ENCODE data around the gene CNOT3. TPM values are rescaled to one million over a fixed set of nuclear protein-coding genes. Genes with fewer than 3 reads are reported as not detected.

CNOT3 gene
- total and polyA plus RNA-seq, 2 experiments from 2014 or later: 12.0 to 50.1 TPM

DNA sequence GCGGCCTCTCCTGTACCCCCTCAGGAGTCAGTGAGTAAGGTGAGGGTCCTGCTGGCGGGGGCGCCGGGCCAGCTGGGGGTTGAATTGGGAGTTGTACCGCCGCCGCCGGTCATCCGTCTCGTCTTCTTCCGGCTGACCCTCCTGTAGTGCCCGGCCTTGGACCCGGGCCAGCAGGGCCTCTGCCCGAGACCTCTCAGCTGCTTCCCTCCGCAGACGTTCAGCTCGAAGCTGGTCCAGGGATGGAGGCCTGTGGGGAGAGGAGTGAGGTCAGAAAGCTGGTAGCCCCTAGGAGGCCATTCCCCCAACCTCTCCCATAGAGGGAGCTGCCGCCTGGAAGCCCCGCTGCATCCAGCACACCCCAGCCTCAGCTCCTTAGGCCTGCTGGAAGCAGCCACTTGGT is 18.1 kb downstream of the CNOT3 start:
- no peak overlapping the region for H3K4me3 ChIP-seq
- no peak for DNase-seq (ENCODE audit: low spot score)
- no peaks in the 10 kb centered on the region for H4K20me1 ChIP-seq (ENCODE audit: insufficient read depth, poor library complexity, severe bottlenecking)
- no peaks in the 10 kb centered on the region for H3K27me3 ChIP-seq
- no peak for TF ChIP-seq EZH2 (IDR thresholded peaks at IDR 0.05; ENCODE audit: borderline replicate concordance)
- TF ChIP-seq EZH2phosphoT487 (IDR thresholded peaks at IDR 0.05; ENCODE audit: low read depth, severe bottlenecking, unreplicated experiment): no peak
- TF ChIP-seq, protein P1, sequence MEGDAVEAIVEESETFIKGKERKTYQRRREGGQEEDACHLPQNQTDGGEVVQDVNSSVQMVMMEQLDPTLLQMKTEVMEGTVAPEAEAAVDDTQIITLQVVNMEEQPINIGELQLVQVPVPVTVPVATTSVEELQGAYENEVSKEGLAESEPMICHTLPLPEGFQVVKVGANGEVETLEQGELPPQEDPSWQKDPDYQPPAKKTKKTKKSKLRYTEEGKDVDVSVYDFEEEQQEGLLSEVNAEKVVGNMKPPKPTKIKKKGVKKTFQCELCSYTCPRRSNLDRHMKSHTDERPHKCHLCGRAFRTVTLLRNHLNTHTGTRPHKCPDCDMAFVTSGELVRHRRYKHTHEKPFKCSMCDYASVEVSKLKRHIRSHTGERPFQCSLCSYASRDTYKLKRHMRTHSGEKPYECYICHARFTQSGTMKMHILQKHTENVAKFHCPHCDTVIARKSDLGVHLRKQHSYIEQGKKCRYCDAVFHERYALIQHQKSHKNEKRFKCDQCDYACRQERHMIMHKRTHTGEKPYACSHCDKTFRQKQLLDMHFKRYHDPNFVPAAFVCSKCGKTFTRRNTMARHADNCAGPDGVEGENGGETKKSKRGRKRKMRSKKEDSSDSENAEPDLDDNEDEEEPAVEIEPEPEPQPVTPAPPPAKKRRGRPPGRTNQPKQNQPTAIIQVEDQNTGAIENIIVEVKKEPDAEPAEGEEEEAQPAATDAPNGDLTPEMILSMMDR (IDR thresholded peaks at IDR 0.05; ENCODE audit: poor library complexity): no peak
- peaks cover 12% of the 10 kb centered on the region for H3K4me1 ChIP-seq (ENCODE audit: insufficient read depth)
- no peak overlapping the region for H3K4me2 ChIP-seq
- H2AFZ ChIP-seq: no peak overlapping the region
- H3K9me3 ChIP-seq (ENCODE audit: low read depth): no peaks in the 10 kb centered on the region
- H3K27ac ChIP-seq: no peak overlapping the region
- no peaks in the 10 kb centered on the region for H3K36me3 ChIP-seq (replicated peaks; ENCODE audit: insufficient read depth, low read depth)
- H3K79me2 ChIP-seq: peaks cover 14% of the 10 kb centered on the region
- H3K9me2 ChIP-seq (replicated peaks; ENCODE audit: insufficient read depth): no peaks in the 10 kb centered on the region
- WGBS (ENCODE audit: low lambda C conversion rate, missing lambda C conversion rate): 95% methylated on average over 16 of the region's 19 CpGs

DNA sequence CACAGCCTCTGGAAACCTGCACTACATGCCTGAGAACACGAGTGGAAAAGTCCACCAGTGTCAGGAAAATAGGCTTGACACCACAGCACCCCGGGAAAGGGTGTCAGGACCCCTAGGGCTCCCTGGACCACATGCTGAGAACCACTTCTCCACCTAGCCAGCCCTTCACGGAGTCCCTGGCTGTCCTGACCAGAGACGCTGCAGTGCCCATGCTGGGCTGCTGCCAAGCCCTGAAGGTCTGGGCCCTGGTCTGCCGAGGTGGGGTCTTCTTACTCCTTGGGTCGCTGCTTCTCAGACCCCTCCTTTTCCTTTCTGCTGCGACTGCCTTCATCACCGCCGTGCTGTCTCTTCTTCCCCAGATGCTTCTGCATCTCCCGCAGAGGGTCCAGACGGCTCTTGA is 18.9 kb downstream of the CNOT3 start:
- Histone ChIP-seq H3K4me2 (no peak overlapping the region), H3K36me3 (replicated peaks; ENCODE audit: insufficient read depth, low read depth) (no peaks in the 10 kb centered on the region), H3K9me3 (ENCODE audit: low read depth) (no peaks in the 10 kb centered on the region), H3K27me3 (no peaks in the 10 kb centered on the region), H3K27ac (no peak overlapping the region), H4K20me1 (ENCODE audit: insufficient read depth, poor library complexity, severe bottlenecking) (no peaks in the 10 kb centered on the region), H3K9me2 (replicated peaks; ENCODE audit: insufficient read depth) (no peaks in the 10 kb centered on the region), H3K4me1 (ENCODE audit: insufficient read depth) (peaks cover 16% of the 10 kb centered on the region), H2AFZ (no peak overlapping the region), H3K4me3 (no peak overlapping the region), H3K79me2 (peaks cover 14% of the 10 kb centered on the region)
- WGBS (ENCODE audit: low lambda C conversion rate, missing lambda C conversion rate): 84% methylated on average over 11 of the region's 11 CpGs
- no peak for DNase-seq (ENCODE audit: low spot score)
- no peak for TF ChIP-seq EZH2 (IDR thresholded peaks at IDR 0.05; ENCODE audit: borderline replicate concordance)
- TF ChIP-seq EZH2phosphoT487 (IDR thresholded peaks at IDR 0.05; ENCODE audit: low read depth, severe bottlenecking, unreplicated experiment): no peak

DNA sequence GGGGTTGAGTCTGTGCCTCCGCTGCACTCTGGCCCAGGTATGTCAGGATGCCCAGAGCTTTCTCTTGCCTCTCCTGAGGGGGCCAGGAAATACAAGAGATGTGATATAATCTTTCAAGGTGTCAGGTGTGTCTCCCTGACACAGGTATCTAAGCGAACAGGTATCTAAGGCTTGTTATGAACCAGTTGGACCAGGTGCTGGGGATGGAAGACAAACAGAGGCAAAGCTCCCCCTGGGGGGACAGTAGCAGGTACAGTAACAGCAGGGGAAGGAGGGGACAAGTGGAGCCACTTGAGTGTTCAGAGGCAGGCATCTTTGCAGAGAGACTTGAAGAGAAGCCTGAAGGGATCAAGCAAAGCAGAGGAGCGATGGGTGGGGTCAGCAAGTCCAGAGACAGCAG is 19.4 kb downstream of the CNOT3 start:
- no peaks in the 10 kb centered on the region for H3K9me2 ChIP-seq (replicated peaks; ENCODE audit: insufficient read depth)
- H3K4me1 ChIP-seq (ENCODE audit: insufficient read depth): peaks cover 16% of the 10 kb centered on the region
- no peak overlapping the region for H3K27ac ChIP-seq
- TF ChIP-seq EZH2phosphoT487 (IDR thresholded peaks at IDR 0.05; ENCODE audit: low read depth, severe bottlenecking, unreplicated experiment) (no peak), EZH2 (IDR thresholded peaks at IDR 0.05; ENCODE audit: borderline replicate concordance) (no peak)
- TF ChIP-seq, protein P1 (IDR thresholded peaks at IDR 0.05; ENCODE audit: poor library complexity): no peak
- no peak overlapping the region for H3K4me3 ChIP-seq
- no peaks in the 10 kb centered on the region for H4K20me1 ChIP-seq (ENCODE audit: insufficient read depth, poor library complexity, severe bottlenecking)
- no peak overlapping the region for H2AFZ ChIP-seq
- DNase-seq (ENCODE audit: low spot score): peak; percentile 51
- H3K36me3 ChIP-seq (replicated peaks; ENCODE audit: insufficient read depth, low read depth): no peaks in the 10 kb centered on the region
- no peak overlapping the region for H3K4me2 ChIP-seq
- H3K27me3 ChIP-seq: no peaks in the 10 kb centered on the region
- H3K9me3 ChIP-seq (ENCODE audit: low read depth): no peaks in the 10 kb centered on the region
- 83% methylated on average over 3 of the region's 3 CpGs for WGBS (ENCODE audit: low lambda C conversion rate, missing lambda C conversion rate)
- peaks cover 14% of the 10 kb centered on the region for H3K79me2 ChIP-seq

DNA sequence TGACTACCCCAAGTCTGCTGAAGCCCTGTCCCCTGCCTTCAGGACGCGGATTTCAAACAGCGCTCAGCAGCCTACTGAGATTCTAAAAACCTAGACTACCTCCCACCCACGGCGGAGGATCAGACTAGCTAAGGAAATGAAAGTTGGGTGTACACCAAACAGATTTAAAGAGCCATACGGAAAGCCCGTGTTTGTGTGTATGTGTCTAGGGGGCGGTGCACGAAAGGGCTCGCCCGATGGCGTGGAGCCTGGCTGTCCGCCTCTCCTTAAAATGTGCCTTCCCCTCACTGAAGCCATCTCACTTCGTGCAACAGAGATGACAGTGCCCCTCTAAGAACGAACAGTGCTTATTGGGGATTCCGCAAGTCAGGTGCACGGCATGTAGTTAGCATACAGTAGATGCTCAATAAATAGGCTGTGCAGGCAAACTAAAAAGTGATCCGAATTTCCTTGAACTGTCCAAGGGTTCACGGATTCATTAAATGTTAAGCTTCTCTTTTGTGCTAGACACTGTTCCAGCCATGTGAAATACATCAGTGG is 21.3 kb downstream of the CNOT3 start:
- peak overlapping the region; percentile 25 for H3K4me3 ChIP-seq
- no peaks in the 10 kb centered on the region for H4K20me1 ChIP-seq (ENCODE audit: insufficient read depth, poor library complexity, severe bottlenecking)
- H3K27ac ChIP-seq: peak overlapping the region; percentile 93
- peaks cover 20% of the 10 kb centered on the region for H3K4me1 ChIP-seq (ENCODE audit: insufficient read depth)
- WGBS (ENCODE audit: low lambda C conversion rate, missing lambda C conversion rate): 31% methylated on average over 19 of the region's 19 CpGs
- TF ChIP-seq EZH2phosphoT487 (IDR thresholded peaks at IDR 0.05; ENCODE audit: low read depth, severe bottlenecking, unreplicated experiment) (no peak), EZH2 (IDR thresholded peaks at IDR 0.05; ENCODE audit: borderline replicate concordance) (no peak)
- TF ChIP-seq, protein P1 (IDR thresholded peaks at IDR 0.05; ENCODE audit: poor library complexity): no peak
- no peak for DNase-seq (ENCODE audit: low spot score)
- peak overlapping the region; percentile 90 for H3K4me2 ChIP-seq
- H2AFZ ChIP-seq: peak overlapping the region; percentile 41
- peaks cover 14% of the 10 kb centered on the region for H3K79me2 ChIP-seq
- no peaks in the 10 kb centered on the region for H3K27me3 ChIP-seq
- H3K9me3 ChIP-seq (ENCODE audit: low read depth): no peaks in the 10 kb centered on the region
- no peaks in the 10 kb centered on the region for H3K9me2 ChIP-seq (replicated peaks; ENCODE audit: insufficient read depth)
- H3K36me3 ChIP-seq (replicated peaks; ENCODE audit: insufficient read depth, low read depth): no peaks in the 10 kb centered on the region
